ENCODE results near the gene POU2AF1. TPM values are rescaled to one million over a fixed set of nuclear protein-coding genes. Genes with fewer than 3 reads are reported as not detected.

POU2AF1 gene
- total RNA-seq, 6 donors from 2014 or later, result 1.3 to 42.1 (median 4.0) TPM

DNA sequence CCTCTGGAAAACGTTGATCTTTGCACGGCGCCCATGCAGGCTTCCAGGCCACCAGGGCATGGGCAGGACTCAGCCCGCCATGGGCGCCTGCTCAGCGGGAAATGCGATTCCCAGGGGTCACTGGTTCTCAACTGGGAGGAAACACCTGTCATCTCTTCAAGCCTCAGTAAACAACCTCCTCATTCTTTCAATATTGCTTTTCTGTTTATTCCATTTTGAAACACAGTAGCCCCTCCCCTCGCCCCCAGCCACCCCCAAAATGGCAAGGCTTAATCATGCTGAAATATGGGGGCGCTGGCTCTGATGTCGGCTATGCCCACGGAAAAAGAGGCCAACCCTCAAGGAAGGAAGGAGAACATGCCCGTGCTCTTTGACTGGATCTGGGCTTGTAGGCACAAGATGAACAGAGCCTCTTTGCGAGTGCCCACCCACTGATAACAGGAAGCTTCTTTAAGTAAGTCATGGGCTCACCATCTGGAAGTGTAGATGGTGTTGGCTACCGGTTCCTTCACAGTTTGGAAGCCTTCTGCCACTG is 594 bp upstream of the POU2AF1 start:
- Histone ChIP-seq H3K36me3 (no peaks in the 10 kb centered on the region), H3K4me1 (peaks cover 0 to 9% (median 0%) of the 10 kb centered on the region in 4 donors), H3K27ac (no peak overlapping the region), H3K9me3 (no peaks in the 10 kb centered on the region), H3K4me3 (no peak overlapping the region), H3K27me3 (no peaks in the 10 kb centered on the region)
- 79 to 85% methylated on average over 14 of the region's 14 CpGs for WGBS, 2 donors
- TF ChIP-seq, protein P1, sequence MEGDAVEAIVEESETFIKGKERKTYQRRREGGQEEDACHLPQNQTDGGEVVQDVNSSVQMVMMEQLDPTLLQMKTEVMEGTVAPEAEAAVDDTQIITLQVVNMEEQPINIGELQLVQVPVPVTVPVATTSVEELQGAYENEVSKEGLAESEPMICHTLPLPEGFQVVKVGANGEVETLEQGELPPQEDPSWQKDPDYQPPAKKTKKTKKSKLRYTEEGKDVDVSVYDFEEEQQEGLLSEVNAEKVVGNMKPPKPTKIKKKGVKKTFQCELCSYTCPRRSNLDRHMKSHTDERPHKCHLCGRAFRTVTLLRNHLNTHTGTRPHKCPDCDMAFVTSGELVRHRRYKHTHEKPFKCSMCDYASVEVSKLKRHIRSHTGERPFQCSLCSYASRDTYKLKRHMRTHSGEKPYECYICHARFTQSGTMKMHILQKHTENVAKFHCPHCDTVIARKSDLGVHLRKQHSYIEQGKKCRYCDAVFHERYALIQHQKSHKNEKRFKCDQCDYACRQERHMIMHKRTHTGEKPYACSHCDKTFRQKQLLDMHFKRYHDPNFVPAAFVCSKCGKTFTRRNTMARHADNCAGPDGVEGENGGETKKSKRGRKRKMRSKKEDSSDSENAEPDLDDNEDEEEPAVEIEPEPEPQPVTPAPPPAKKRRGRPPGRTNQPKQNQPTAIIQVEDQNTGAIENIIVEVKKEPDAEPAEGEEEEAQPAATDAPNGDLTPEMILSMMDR (IDR thresholded peaks at IDR 0.05), result no peak
- TF ChIP-seq EP300 (IDR thresholded peaks at IDR 0.05) (no peak), POLR2A (IDR thresholded peaks at IDR 0.05) (no peak), POLR2AphosphoS5 (IDR thresholded peaks at IDR 0.05) (no peak)
- DNase-seq (no peak), ATAC-seq (ENCODE audit: low FRiP score in 2 of 2) (peak in 1 of 2 donors; percentile 7)

DNA sequence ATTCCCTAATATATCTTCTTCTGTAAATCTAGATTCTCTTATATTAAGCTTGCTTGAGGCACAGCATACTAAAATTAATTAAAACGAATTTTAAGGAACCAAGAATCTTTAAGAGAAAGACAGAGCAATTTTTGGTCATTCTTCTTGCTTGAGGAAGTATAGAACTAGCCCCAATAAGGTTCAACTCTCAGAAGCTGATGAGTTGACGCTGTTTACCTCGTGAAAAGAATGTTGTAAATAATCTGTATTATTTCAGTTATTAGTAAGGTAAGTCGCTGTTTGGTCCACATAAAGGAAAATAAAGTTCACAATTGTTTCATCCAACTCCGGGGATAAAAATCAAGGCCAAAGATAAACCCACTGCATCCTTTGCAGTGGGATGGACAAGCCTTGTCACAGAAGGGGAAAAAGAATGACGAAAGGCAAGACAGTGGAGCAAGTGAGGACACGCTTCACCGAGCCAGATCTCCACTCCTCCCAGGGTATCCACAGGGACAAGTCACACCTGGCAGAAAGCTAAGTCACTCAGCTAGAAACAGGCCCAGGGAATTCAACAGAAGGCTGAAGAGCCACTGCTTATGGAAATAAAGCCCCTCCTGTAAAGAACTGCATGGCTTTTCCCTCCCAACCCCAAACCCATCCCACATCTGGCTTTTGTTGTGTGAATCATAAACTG is 752 bp downstream of the POU2AF1 start:
- no peak for ATAC-seq (ENCODE audit: low FRiP score in 2 of 2)
- 64 to 89% methylated on average over 8 of the region's 8 CpGs for WGBS, 2 donors
- TF ChIP-seq POLR2A (IDR thresholded peaks at IDR 0.05) (no peak), POLR2AphosphoS5 (IDR thresholded peaks at IDR 0.05) (no peak), EP300 (IDR thresholded peaks at IDR 0.05) (no peak)
- TF ChIP-seq, protein P1 (IDR thresholded peaks at IDR 0.05), result no peak

DNA sequence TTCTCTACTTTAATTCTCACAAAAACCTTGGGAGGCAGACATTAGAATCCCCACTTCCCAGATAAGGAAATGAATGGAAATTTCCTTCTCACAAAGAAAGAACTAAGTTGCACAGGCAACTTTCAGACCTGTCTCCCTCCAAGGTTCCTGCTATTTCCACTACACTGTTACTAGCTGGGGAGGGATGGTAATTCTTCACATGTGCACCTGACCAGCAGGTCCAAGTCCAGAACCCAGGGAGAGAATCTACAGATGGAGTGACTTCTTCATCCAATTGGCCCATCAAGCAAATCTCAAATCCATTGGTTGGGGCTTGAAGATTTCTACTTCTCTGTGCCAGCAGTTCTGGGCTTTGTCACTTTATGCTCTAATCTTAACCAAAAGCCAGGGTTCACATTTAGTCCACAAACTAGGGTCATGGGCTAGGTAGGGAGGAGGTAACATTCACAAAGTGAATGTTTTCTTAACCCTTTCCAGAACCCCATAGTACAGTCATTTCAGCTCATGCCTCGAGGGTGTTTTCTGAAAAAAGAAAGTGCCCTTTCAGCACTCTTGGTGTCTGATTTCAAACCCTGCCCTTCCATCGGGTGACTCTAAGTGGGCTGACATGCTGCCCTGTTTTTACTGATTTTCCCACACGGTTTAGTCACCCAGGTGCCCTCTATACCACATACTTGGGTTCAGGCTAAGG is 2.7 kb downstream of the POU2AF1 start:
- Histone ChIP-seq H3K4me1 (peaks cover 0 to 9% (median 0%) of the 10 kb centered on the region in 4 donors), H3K36me3 (no peaks in the 10 kb centered on the region), H3K27me3 (no peaks in the 10 kb centered on the region), H3K9me3 (no peaks in the 10 kb centered on the region), H3K4me3 (no peak overlapping the region), H3K27ac (no peak overlapping the region)
- DNase-seq, result no peak
- no peak for ATAC-seq (ENCODE audit: low FRiP score in 2 of 2)
- WGBS, 2 donors, result 49 to 66% methylated on average over 3 of the region's 3 CpGs
- TF ChIP-seq, protein P1 (IDR thresholded peaks at IDR 0.05), result no peak
- no peak for TF ChIP-seq EP300 (IDR thresholded peaks at IDR 0.05)
- no peak for TF ChIP-seq POLR2AphosphoS5 (IDR thresholded peaks at IDR 0.05)
- TF ChIP-seq POLR2A (IDR thresholded peaks at IDR 0.05), result no peak

More for the DNA sequence above, 752 bp downstream of the POU2AF1 start:
- Histone ChIP-seq H3K27ac (peak overlapping the region in 1 of 4 donors; percentile 35), H3K36me3 (no peaks in the 10 kb centered on the region), H3K4me1 (peaks cover 0 to 9% (median 0%) of the 10 kb centered on the region in 4 donors), H3K4me3 (peak overlapping the region in 1 of 4 donors; percentile 1), H3K27me3 (no peaks in the 10 kb centered on the region), H3K9me3 (no peaks in the 10 kb centered on the region)
- no peak for DNase-seq

DNA sequence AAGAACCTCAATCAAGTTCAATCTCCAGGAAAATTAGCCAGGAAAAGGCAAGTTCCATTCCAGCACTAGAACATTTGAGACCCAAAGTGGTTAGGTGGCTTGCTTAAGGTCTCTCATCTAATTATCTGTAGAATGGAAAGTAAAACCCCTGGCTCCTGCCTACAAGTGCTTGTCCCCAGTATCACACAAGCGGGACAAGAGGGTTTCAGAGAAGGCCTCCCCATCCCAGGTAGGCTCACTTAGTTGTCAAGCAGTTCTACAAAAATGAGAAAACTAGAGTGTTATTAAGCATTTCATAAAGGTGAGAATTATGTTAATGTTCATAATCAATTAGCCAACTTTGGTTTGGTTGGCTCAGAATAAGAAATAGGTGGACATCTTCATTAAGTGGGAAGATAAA is 5.5 kb downstream of the POU2AF1 start:
- no peaks in the 10 kb centered on the region for H3K36me3 ChIP-seq
- no peaks in the 10 kb centered on the region for H3K27me3 ChIP-seq
- no peaks in the 10 kb centered on the region for H3K4me1 ChIP-seq
- WGBS, 2 donors, result 90 to 100% methylated on average over 1 of the region's 1 CpG
- H3K4me3 ChIP-seq, result no peak overlapping the region
- no peak for DNase-seq
- H3K27ac ChIP-seq, result no peak overlapping the region
- TF ChIP-seq POLR2AphosphoS5 (IDR thresholded peaks at IDR 0.05) (no peak), POLR2A (IDR thresholded peaks at IDR 0.05) (no peak), EP300 (IDR thresholded peaks at IDR 0.05) (no peak)
- TF ChIP-seq, protein P1 (IDR thresholded peaks at IDR 0.05), result no peak
- no peak for ATAC-seq (ENCODE audit: low FRiP score in 2 of 2)
- no peaks in the 10 kb centered on the region for H3K9me3 ChIP-seq
